Stomach smooth muscle (tissue), 2 donors: Measurements from ENCODE around the gene PON2.

ENCODE experiments used
- H3K27ac ChIP-seq: one replicate; pipeline ENCODE4 v1.7.0; 2013; ENCODE audit warnings: mild to moderate bottlenecking, low read length, inconsistent platforms
- H3K27me3 ChIP-seq, 2 donors: one replicate each; pipeline ENCODE4 v1.7.0; 2013; ENCODE audit warnings: low read length in 2 of 2; ENCODE audit not compliant: insufficient read depth in 2 of 2, control insufficient read depth in 1 of 2
- H3K36me3 ChIP-seq, 2 donors: one replicate each; pipeline ENCODE4 v1.7.0; 2013; ENCODE audit warnings: low read length in 2 of 2; ENCODE audit not compliant: control insufficient read depth in 2 of 2, insufficient read depth in 2 of 2
- H3K4me1 ChIP-seq: one replicate; pipeline ENCODE4 v1.7.0; 2013; ENCODE audit warnings: low read length; ENCODE audit not compliant: control insufficient read depth, insufficient read depth
- H3K4me3 ChIP-seq, 2 donors: one replicate each; pipeline ENCODE4 v1.7.0; 2013; ENCODE audit warnings: low read length in 2 of 2
- H3K9ac ChIP-seq, 2 donors: one replicate each; pipeline ENCODE4 v1.7.0; 2013; ENCODE audit warnings: low read length in 2 of 2, mild to moderate bottlenecking in 1 of 2
- H3K9me3 ChIP-seq, 2 donors: one replicate each; pipeline ENCODE4 v1.7.0; 2013; ENCODE audit warnings: low read length in 2 of 2; ENCODE audit not compliant: control insufficient read depth in 2 of 2
- donor health status: healthy.
- donor health status: Pancreatic carcinoma.

Gene PON2

GRCh38 chr7:95434557-95435421 lies at the start of gene PON2:
TSS of gene PON2 (minus strand) at chr7:95435028. CDS start at chr7:95434951, 77 bp downstream.
- no peaks in the 10 kb centered on the region for H3K27me3 ChIP-seq
- H3K9ac ChIP-seq = peak within 1 kb of the TSS; percentile 97 to 98

GRCh38 chr7:95482424-95482823 lies 47.6 kb upstream of the PON2 start:
- Histone ChIP-seq H3K4me1 (no peaks in the 10 kb centered on the region), H3K27me3 (no peaks in the 10 kb centered on the region), H3K9me3 (no peaks in the 10 kb centered on the region), H3K9ac (no peak overlapping the region), H3K4me3 (no peak overlapping the region), H3K36me3 (no peaks in the 10 kb centered on the region), H3K27ac (no peak overlapping the region)

More at GRCh38 chr7:95434557-95435421, at the start of gene PON2:
- H3K4me1 ChIP-seq = peaks cover 7% of the 10 kb centered on the region
- H3K4me3 ChIP-seq = peak within 1 kb of the TSS; percentile 77 to 83
- H3K9me3 ChIP-seq = no peaks in the 10 kb centered on the region
- H3K36me3 ChIP-seq = no peaks in the 10 kb centered on the region
- H3K27ac ChIP-seq = peak within 1 kb of the TSS; percentile 91

- no peaks in the 10 kb centered on the region for H3K9me3 ChIP-seq
- H3K4me3 ChIP-seq = no peak overlapping the region
- H3K36me3 ChIP-seq = no peaks in the 10 kb centered on the region
- H3K9ac ChIP-seq = no peak overlapping the region
- H3K27ac ChIP-seq = no peak overlapping the region
- H3K4me1 ChIP-seq = no peaks in the 10 kb centered on the region
- H3K27me3 ChIP-seq = no peaks in the 10 kb centered on the region
These were observed 46.7 kb upstream of the PON2 start for GRCh38 chr7:95481271-95482165.

GRCh38 chr7:95479992-95480624 lies 45.3 kb upstream of the PON2 start:
- Histone ChIP-seq H3K9me3 (no peaks in the 10 kb centered on the region), H3K4me1 (no peaks in the 10 kb centered on the region), H3K4me3 (no peak overlapping the region), H3K36me3 (no peaks in the 10 kb centered on the region), H3K27ac (no peak overlapping the region), H3K9ac (no peak overlapping the region), H3K27me3 (no peaks in the 10 kb centered on the region)

- Histone ChIP-seq H3K9ac (no peak overlapping the region), H3K36me3 (no peaks in the 10 kb centered on the region), H3K9me3 (no peaks in the 10 kb centered on the region), H3K4me1 (no peaks in the 10 kb centered on the region), H3K27ac (no peak overlapping the region), H3K4me3 (peak overlapping the region; percentile 7 to 63), H3K27me3 (no peaks in the 10 kb centered on the region)
These were observed 43.6 kb upstream of the PON2 start for GRCh38 chr7:95478272-95479037.

DNA sequence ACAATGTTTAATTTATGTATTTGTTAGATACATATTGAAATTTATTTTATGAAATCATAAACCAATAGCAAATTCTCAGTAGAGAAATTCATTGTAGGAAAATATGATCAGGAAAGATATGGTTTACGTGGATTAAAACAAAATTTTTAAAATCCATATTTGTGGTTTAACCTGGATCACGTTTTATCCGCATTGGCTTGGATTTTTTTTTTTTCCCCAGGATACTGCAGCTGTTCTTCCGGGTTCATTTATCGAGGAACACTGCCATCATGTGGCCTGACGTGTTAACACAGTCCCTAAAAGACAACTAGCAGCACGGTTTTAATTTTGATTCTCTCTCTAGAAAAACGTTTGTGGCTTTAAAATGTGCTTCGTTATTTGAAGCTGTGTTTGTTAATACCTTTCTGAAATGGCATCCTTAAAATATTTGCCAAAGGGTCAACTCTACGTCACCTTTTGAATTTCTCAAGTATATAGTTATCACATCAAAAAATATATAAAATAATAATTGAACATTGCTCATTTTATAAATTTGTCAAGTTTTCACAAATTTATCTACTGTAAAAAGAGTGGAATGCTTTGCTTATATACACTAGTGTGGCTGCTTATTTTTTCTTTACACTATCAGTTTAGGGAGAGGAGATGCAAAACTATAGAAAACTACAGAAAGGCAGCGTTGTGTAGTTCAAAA lies 42.2 kb upstream of the PON2 start:
- H3K9me3 ChIP-seq = no peaks in the 10 kb centered on the region
- H3K4me1 ChIP-seq = no peaks in the 10 kb centered on the region
- H3K27ac ChIP-seq = no peak overlapping the region
- no peaks in the 10 kb centered on the region for H3K27me3 ChIP-seq
- H3K36me3 ChIP-seq = no peaks in the 10 kb centered on the region
- H3K9ac ChIP-seq = no peak overlapping the region
- H3K4me3 ChIP-seq = no peak overlapping the region

DNA sequence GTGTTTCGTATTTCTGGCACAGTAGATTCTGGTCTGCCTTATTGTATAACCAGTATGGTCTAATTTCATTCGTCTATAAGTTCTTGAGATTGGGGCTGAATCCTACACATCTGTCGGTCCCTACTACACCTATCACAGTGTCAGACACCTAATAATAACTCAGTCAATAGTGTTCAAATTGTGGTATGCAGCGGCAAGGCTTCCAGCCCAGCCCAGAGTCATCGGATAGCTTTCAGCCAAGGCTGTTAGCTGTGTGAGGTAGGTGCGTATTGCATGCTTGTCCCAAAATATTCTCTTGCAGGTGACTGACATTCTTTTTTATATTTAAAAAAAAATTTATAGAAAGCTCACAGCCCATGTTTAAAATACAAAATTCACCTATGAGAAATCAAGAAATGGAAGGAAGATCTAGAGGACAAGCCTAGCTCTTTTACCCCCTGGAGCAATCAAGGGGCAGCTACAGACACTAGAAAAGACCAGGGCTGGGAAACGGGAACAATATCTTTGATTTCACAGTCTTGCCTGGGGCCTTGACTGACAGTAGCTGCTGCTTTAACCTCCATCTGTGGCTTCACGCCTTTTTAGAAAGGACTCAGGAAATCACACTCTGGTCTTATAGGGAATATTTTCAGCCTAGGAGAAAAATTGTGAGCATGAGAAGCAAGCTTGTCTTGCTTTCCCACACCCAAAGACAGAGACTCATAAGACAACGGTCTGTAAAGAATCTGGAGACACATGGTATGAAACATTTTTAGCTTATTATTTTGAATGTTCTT lies 41.4 kb upstream of the PON2 start:
- no peaks in the 10 kb centered on the region for H3K36me3 ChIP-seq
- no peaks in the 10 kb centered on the region for H3K4me1 ChIP-seq
- no peak overlapping the region for H3K9ac ChIP-seq
- H3K4me3 ChIP-seq = no peak overlapping the region
- no peaks in the 10 kb centered on the region for H3K27me3 ChIP-seq
- H3K27ac ChIP-seq = no peak overlapping the region
- H3K9me3 ChIP-seq = no peaks in the 10 kb centered on the region

DNA sequence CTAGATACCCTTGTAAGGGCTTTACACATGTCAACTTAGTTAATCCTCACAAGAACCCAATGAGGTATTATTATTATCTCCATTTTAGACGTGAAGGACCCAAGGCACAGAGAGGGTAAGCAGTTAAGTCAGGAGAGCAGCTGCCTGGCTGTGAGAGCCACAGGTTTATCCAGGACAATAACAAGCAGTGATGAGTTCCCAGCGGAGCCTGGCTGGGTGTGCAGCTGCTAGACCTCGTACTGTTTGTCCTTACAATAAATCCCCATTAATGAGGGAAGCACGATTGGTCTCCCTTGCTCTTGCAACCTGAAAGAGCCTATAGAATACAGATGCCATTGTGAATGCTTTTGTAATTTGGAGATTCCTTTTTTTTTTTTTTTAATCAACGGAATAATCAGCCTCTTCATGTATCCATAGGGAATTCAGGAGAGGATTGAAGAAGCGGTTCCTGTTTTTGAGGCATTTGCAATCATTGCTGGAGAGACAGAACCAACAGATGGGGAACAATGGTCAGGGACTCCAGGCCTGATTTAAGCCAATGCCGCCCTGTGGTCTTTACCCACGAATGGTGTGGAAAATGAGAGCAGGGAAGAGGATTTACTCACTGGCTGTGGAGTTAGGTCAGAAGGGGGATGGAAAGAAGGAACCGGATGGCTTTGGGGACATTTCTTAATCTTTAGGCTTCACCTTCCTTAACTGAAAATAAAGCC lies 38.6 kb upstream of the PON2 start:
- H3K4me1 ChIP-seq = no peaks in the 10 kb centered on the region
- H3K4me3 ChIP-seq = no peak overlapping the region
- no peaks in the 10 kb centered on the region for H3K27me3 ChIP-seq
- no peaks in the 10 kb centered on the region for H3K9me3 ChIP-seq
- H3K9ac ChIP-seq = no peak overlapping the region
- H3K36me3 ChIP-seq = no peaks in the 10 kb centered on the region
- H3K27ac ChIP-seq = no peak overlapping the region

DNA sequence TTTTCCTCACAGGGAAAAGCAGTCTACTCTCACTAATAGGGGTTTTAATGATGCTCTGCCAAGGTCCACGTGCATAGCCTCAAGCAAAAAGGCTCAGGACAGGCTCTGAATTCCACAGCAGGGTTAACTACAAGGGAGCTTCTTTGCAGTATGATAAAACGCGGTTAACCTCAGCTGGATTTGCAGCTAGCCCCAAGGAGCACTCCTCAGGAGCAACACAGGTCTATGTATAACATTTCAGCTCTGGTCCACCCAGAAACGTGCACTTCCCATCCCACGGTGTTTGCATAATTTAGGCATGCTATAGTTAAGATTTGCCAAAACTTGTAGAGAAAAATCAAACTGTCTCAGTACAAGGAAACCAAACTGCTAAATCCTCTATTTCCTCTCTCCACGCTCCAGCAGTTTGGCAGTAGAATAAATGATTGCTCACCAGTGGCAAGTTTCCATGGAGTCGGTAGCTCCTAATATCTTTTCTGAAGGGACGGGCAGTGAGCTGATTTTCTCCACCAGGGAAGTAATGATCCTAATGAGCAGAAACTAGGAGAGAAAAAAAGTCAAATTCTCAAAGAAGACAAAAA lies 37.8 kb upstream of the PON2 start:
- Histone ChIP-seq H3K4me1 (no peaks in the 10 kb centered on the region), H3K4me3 (no peak overlapping the region), H3K9me3 (no peaks in the 10 kb centered on the region), H3K36me3 (no peaks in the 10 kb centered on the region), H3K27me3 (no peaks in the 10 kb centered on the region), H3K27ac (no peak overlapping the region), H3K9ac (no peak overlapping the region)
